ENCODE results near the gene FRMD6.

Gene FRMD6

DNA sequence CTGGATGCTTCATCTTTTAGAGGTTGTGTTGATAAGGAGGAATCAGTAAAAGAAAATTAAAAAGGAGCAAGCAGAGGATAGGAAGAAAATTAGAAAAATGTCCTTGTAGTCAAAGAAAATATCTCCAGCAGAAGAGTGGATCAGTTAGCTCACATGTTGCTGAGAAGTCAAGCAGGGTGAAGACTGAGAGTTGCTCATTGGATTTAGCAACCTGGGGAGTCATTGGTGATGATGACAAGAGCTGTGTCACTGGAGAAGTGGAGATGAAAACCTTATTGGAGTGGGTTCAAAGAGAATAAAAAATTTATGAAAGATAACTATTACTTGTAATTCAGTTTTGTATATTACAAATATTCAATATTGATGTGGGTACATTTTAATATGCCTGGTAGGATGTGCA is 9.8 kb downstream of the FRMD6 start:
- TF ChIP-seq, protein P1, sequence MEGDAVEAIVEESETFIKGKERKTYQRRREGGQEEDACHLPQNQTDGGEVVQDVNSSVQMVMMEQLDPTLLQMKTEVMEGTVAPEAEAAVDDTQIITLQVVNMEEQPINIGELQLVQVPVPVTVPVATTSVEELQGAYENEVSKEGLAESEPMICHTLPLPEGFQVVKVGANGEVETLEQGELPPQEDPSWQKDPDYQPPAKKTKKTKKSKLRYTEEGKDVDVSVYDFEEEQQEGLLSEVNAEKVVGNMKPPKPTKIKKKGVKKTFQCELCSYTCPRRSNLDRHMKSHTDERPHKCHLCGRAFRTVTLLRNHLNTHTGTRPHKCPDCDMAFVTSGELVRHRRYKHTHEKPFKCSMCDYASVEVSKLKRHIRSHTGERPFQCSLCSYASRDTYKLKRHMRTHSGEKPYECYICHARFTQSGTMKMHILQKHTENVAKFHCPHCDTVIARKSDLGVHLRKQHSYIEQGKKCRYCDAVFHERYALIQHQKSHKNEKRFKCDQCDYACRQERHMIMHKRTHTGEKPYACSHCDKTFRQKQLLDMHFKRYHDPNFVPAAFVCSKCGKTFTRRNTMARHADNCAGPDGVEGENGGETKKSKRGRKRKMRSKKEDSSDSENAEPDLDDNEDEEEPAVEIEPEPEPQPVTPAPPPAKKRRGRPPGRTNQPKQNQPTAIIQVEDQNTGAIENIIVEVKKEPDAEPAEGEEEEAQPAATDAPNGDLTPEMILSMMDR (IDR thresholded peaks at IDR 0.05; ENCODE audit: borderline replicate concordance, insufficient read depth, low read depth, low read length), result no peak

GRCh38 chr14:51663783-51664326 is 12.1 kb downstream of the FRMD6 start:
- TF ChIP-seq, protein P1 (IDR thresholded peaks at IDR 0.05; ENCODE audit: borderline replicate concordance, insufficient read depth, low read depth, low read length), result no peak
- H3K4me3 ChIP-seq (ENCODE audit: low read depth, low read length), result no peak overlapping the region

More for the DNA sequence above, 9.8 kb downstream of the FRMD6 start:
- no peak overlapping the region for H3K4me3 ChIP-seq (ENCODE audit: low read depth, low read length)

- TF ChIP-seq, protein P1 (IDR thresholded peaks at IDR 0.05; ENCODE audit: borderline replicate concordance, insufficient read depth, low read depth, low read length), result no peak
- no peak overlapping the region for H3K4me3 ChIP-seq (ENCODE audit: low read depth, low read length)
These were observed 14.4 kb downstream of the FRMD6 start for GRCh38 chr14:51666070-51666469.

GRCh38 chr14:51666826-51667225 is 15.1 kb downstream of the FRMD6 start:
- H3K4me3 ChIP-seq (ENCODE audit: low read depth, low read length), result no peak overlapping the region
- TF ChIP-seq, protein P1 (IDR thresholded peaks at IDR 0.05; ENCODE audit: borderline replicate concordance, insufficient read depth, low read depth, low read length), result no peak

GRCh38 chr14:51668870-51669269 is 17.2 kb downstream of the FRMD6 start:
- TF ChIP-seq, protein P1 (IDR thresholded peaks at IDR 0.05; ENCODE audit: borderline replicate concordance, insufficient read depth, low read depth, low read length), result no peak
- no peak overlapping the region for H3K4me3 ChIP-seq (ENCODE audit: low read depth, low read length)

DNA sequence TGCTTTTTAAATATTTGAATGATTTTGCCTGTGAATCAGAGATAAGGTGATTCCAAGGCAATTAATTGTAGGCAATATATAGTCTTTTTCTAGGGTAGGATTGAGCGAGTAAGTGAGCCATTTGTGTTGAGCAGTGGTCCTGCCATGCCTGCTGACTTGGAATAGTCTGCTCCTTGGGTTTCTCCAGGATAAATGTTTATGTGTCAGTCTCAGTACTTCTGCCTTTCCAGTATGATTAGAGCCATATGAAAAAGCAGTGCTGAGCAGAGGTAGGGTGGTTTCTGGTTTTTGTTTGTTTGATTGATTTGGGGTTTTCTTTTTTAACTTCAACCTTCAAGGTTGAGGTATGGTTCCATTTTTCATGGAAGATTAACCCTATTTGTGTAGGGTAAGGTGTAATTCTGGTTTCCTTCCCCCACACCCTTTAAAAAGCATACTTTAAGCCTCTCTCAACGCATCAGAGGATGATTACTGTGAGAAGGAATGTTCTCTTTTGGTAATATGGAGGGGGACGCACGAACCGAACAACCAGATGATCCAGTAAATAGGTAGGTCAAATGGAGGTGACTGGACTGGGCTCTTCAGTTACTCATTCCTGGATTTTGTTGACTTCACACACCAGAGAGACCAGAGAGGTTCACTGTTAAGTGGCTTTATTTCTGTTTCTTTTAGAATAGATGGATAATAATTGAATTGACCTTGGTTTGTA is 22.7 kb downstream of the FRMD6 start:
- TF ChIP-seq, protein P1 (IDR thresholded peaks at IDR 0.05; ENCODE audit: borderline replicate concordance, insufficient read depth, low read depth, low read length), result no peak
- H3K4me3 ChIP-seq (ENCODE audit: low read depth, low read length), result no peak overlapping the region

GRCh38 chr14:51676549-51676948 is 24.8 kb downstream of the FRMD6 start:
- H3K4me3 ChIP-seq (ENCODE audit: low read depth, low read length), result no peak overlapping the region
- TF ChIP-seq, protein P1 (IDR thresholded peaks at IDR 0.05; ENCODE audit: borderline replicate concordance, insufficient read depth, low read depth, low read length), result no peak

Data from GM12875 (cell line).